Endodermal cell (in vitro differentiated cells): ENCODE measurements around the gene UBE2H. TPM values are rescaled to one million over a fixed set of nuclear protein-coding genes. Genes with fewer than 3 reads are reported as not detected.
A peak's percentile ranks its signal among the peaks of the same experiment; 100 is the strongest.

Source experiments
- DNase-seq: peaks from one replicate; pipeline ENCODE4 v3.0.0-alpha.2; 2017
- H3K27ac ChIP-seq: 2 replicates; pipeline ENCODE4 v1.5.1; 2013; ENCODE audit warnings: mild to moderate bottlenecking, low read depth, low read length, moderate library complexity
- H3K27me3 ChIP-seq: 2 replicates; pipeline ENCODE4 v1.6.1; 2013; ENCODE audit warnings: mild to moderate bottlenecking, low read length, moderate library complexity; ENCODE audit not compliant: insufficient read depth, control insufficient read depth, poor library complexity, severe bottlenecking
- H3K36me3 ChIP-seq: 2 replicates; pipeline ENCODE4 v1.7.0; 2013; ENCODE audit warnings: mild to moderate bottlenecking, low read length, moderate library complexity; ENCODE audit not compliant: control insufficient read depth, insufficient read depth
- H3K4me1 ChIP-seq: one replicate; pipeline ENCODE4 v1.7.0; 2013; ENCODE audit warnings: low read length; ENCODE audit not compliant: control insufficient read depth, insufficient read depth
- H3K4me3 ChIP-seq: 2 replicates; pipeline ENCODE4 v1.5.1; 2013; ENCODE audit warnings: mild to moderate bottlenecking, low read length, moderate library complexity
- H3K9ac ChIP-seq: 2 replicates; pipeline ENCODE4 v1.6.1; 2013; ENCODE audit warnings: mild to moderate bottlenecking, low read length, moderate library complexity; ENCODE audit not compliant: poor library complexity, severe bottlenecking; ENCODE audit errors: extremely low read depth
- H3K9me3 ChIP-seq: 2 replicates; pipeline ENCODE4 v1.6.1; 2013; ENCODE audit warnings: mild to moderate bottlenecking, low read length, moderate library complexity; ENCODE audit not compliant: control insufficient read depth
- H3K27ac Mint-ChIP-seq: 2 replicates; pipeline ENCODE4 v1.8.0; 2020; ENCODE audit warnings: mixed read lengths
- H3K27me3 Mint-ChIP-seq: 2 replicates; pipeline ENCODE4 v1.8.0; 2021; ENCODE audit warnings: mild to moderate bottlenecking, mixed read lengths; ENCODE audit not compliant: insufficient read depth
- H3K36me3 Mint-ChIP-seq: 2 replicates; pipeline ENCODE4 v1.8.0; 2020; ENCODE audit warnings: low read depth, mixed read lengths
- H3K4me1 Mint-ChIP-seq: 2 replicates; pipeline ENCODE4 v1.8.0; 2020; ENCODE audit warnings: mixed read lengths
- H3K4me3 Mint-ChIP-seq: 2 replicates; pipeline ENCODE4 v1.8.0; 2020; ENCODE audit warnings: mild to moderate bottlenecking, moderate library complexity, mixed read lengths
- H3K9me3 Mint-ChIP-seq: 2 replicates; pipeline ENCODE4 v1.8.0; 2020; ENCODE audit warnings: mild to moderate bottlenecking, mixed read lengths
- whole genome bisulfite sequencing, 2 experiments: methylation state at CpG; one replicate each; pipeline versions ENCODE4 v1.1.5 to v1.1.7; 2013; ENCODE audit warnings: missing lambda C conversion rate in 2 of 2, mixed read lengths in 1 of 2; ENCODE audit not compliant: insufficient coverage in 1 of 2, insufficient read length in 1 of 2; 5-methylcytosine and 5-hydroxymethylcytosine counted together
- long read RNA-seq, 4 experiments: library from polyadenylated mRNA in 2 of 4; library from RNA in 1 of 4; library from capped mRNA in 1 of 4; stranded (forward) in 3 of 4; unstranded in 1 of 4; transcript quantifications; one replicate each; pipeline ENCODE4 v2.0.0, GENCODE V29; 2020 to 2021; ENCODE audit warnings: inconsistent platforms in 1 of 4
- polyA plus RNA-seq, 2 experiments: library from polyadenylated mRNA; stranded (reverse); fragments of 50-300 nt; gene quantifications; one replicate each; pipeline ENCODE4 v1.2.3, GENCODE V29; 2013
- total RNA-seq, 2 donors: library from RNA; stranded (reverse); fragmentation: NEBNext Ultra II Directional in 1 of 2; extraction: Animal tissue kit (Norgen Biotek cat#: 25700) in 1 of 2; gene quantifications; 2 replicates in 1 of 2; 3 replicates in 1 of 2; pipeline ENCODE4 v1.2.1, GENCODE V29; 2021
- TF ChIP-seq, protein P1 (sequence below): fragments of 200-600 bp; sonication (generic); conservative IDR thresholded peaks from 2 replicates; pipeline ENCODE4 v1.5.0; 2021; ENCODE audit warnings: antibody characterized with exemption, mild to moderate bottlenecking

The UBE2H gene
- 10 to 100 TPM; 74.5 to 74.7 TPM for total RNA-seq
- 69.7 TPM for polyA plus RNA-seq (2013, experiment 1 of 2)
- 65.7 TPM for polyA plus RNA-seq (2013, experiment 2 of 2)
- long read RNA-seq, experiment 1, full-length matches to known transcripts, result 11 of 27 reads
- long read RNA-seq, experiment 1, partial matches to known transcripts, result 0 of 27 reads
- long read RNA-seq, experiment 1, other reads (novel, unspliced or antisense), result 16 of 27 reads
- long read RNA-seq, experiment 2, full-length matches to known transcripts, result 142 of 167 reads
- long read RNA-seq, experiment 2, partial matches to known transcripts, result 4 of 167 reads
- long read RNA-seq, experiment 2, other reads (novel, unspliced or antisense), result 21 of 167 reads
- long read RNA-seq, experiment 3, full-length matches to known transcripts, result 5 of 25 reads
- long read RNA-seq, experiment 3, partial matches to known transcripts, result 4 of 25 reads
- long read RNA-seq, experiment 3, other reads (novel, unspliced or antisense), result 16 of 25 reads
- long read RNA-seq, experiment 4, full-length matches to known transcripts, result 2 of 8 reads
- long read RNA-seq, experiment 4, partial matches to known transcripts, result 0 of 8 reads
- long read RNA-seq, experiment 4, other reads (novel, unspliced or antisense), result 6 of 8 reads

DNA sequence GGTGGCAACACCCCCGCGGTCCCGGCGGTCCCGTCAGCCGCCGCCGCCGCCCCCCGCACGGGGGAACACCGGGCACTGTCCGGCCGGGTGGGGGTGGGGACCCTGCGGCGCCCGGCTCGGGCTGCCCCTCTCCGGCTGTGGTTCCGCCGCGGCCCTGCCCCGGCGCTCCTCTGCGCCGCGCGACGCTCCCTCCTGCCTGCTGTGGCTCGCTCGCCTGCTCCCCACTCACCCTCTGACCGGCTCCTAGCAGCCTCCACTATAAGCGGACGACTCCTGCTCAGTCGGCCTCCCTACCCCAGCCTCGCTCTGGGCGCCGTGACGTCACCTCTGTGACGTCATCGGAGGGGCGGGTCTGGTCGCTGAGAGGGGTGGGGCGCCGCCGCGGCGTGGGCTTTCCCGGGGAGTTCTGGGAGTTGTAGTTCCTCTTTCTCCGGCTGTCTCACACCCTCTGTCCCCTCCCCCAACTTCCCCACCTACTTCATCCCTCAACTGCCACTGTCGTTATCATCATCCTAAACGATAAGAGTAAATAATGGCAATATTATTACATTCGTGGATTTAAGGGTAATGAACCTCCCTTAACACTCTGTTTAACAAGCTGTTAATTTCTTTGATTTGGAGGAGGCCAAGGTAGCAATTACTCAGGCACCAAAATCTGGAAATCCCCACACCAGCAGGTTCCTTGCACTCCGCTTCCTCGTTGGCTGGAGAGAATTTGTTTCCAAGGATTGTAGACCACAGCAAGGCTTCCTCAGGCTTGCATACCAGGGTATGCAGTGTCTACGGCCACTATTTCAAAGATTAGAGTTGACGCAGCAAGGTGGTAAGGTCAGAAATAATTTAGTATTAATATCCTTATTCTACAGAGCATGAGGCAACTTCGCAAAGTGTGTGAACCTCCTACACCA is at the start of gene UBE2H:
Gene UBE2H, minus strand, starts transcription at position 308 of the 908 bp plus-strand sequence. CDS start 405 bp downstream, outside the sequence.
- peak; percentile 97 for DNase-seq
- no peaks in the 10 kb centered on the region for H3K27me3 Mint-ChIP-seq
- peaks cover 4% of the 10 kb centered on the region for H3K36me3 Mint-ChIP-seq
- peak within 1 kb of the TSS; percentile 98 for H3K27ac Mint-ChIP-seq
- Histone ChIP-seq H3K27ac (peak within 1 kb of the TSS; percentile 64), H3K9ac (peak within 1 kb of the TSS; percentile 85), H3K36me3 (peaks cover 4% of the 10 kb centered on the region), H3K27me3 (no peaks in the 10 kb centered on the region), H3K4me1 (peaks cover 11% of the 10 kb centered on the region), H3K9me3 (no peaks in the 10 kb centered on the region), H3K4me3 (peak within 1 kb of the TSS; percentile 89)
- WGBS, 2 experiments, result 8 to 56% methylated on average over 6 to 55 of the region's 58 CpGs
- peaks cover 17% of the 10 kb centered on the region for H3K4me1 Mint-ChIP-seq
- H3K9me3 Mint-ChIP-seq, result no peaks in the 10 kb centered on the region
- TF ChIP-seq, protein P1, sequence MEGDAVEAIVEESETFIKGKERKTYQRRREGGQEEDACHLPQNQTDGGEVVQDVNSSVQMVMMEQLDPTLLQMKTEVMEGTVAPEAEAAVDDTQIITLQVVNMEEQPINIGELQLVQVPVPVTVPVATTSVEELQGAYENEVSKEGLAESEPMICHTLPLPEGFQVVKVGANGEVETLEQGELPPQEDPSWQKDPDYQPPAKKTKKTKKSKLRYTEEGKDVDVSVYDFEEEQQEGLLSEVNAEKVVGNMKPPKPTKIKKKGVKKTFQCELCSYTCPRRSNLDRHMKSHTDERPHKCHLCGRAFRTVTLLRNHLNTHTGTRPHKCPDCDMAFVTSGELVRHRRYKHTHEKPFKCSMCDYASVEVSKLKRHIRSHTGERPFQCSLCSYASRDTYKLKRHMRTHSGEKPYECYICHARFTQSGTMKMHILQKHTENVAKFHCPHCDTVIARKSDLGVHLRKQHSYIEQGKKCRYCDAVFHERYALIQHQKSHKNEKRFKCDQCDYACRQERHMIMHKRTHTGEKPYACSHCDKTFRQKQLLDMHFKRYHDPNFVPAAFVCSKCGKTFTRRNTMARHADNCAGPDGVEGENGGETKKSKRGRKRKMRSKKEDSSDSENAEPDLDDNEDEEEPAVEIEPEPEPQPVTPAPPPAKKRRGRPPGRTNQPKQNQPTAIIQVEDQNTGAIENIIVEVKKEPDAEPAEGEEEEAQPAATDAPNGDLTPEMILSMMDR, result no peak
- H3K4me3 Mint-ChIP-seq, result no peak within 1 kb of the TSS

DNA sequence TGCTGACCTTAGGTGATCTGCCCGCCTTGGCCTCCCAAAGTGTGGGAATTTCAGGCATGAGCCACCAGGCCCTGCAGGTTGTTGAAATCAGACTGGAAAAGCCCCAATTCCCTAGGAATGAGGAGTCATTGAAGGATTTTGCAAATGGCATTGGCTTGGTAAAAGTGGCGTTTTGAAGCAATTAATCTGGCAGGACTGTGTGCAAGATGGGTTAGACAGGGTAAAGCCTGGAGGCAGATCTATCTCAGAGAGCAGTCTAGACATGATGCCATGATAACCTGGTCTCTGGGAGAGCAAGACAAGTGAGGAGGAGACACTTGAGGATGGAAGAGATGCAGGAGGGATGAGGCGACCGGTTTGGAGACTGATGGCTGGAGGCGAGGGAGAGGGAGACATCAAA is 45.7 kb upstream of the UBE2H start:
- Mint-ChIP-seq H3K27me3 (no peaks in the 10 kb centered on the region), H3K36me3 (no peaks in the 10 kb centered on the region), H3K27ac (no peak overlapping the region), H3K4me1 (no peaks in the 10 kb centered on the region), H3K4me3 (no peak overlapping the region), H3K9me3 (no peaks in the 10 kb centered on the region)
- DNase-seq, result no peak
- WGBS, 2 experiments, result 92 to 100% methylated on average over 4 to 5 of the region's 5 CpGs
- Histone ChIP-seq H3K4me1 (no peaks in the 10 kb centered on the region), H3K36me3 (no peaks in the 10 kb centered on the region), H3K9ac (no peak overlapping the region), H3K9me3 (no peaks in the 10 kb centered on the region), H3K27me3 (no peaks in the 10 kb centered on the region), H3K27ac (no peak overlapping the region), H3K4me3 (no peak overlapping the region)
- TF ChIP-seq, protein P1, result no peak

DNA sequence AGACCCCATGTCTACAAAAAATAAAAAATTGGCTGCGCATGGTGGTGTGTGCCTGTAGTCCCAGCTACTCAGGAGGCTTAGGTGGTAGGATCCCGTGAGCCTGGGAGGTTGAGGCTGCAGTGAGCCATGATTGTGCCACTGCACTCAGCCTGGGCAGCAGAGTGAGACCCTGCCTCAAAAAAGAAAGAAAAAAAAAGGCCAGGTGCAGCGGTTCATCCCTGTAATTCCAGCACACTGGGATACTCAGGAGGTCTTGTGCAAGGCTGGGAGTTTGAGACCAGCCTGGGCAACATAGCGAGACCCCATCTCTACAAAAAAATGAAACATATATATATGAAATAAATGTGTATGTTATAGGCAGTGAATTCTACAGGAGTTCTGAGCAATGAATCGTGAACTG is 44.5 kb upstream of the UBE2H start:
- Histone ChIP-seq H3K4me3 (no peak overlapping the region), H3K27me3 (no peaks in the 10 kb centered on the region), H3K36me3 (no peaks in the 10 kb centered on the region), H3K4me1 (no peaks in the 10 kb centered on the region), H3K9ac (no peak overlapping the region), H3K9me3 (no peaks in the 10 kb centered on the region), H3K27ac (no peak overlapping the region)
- DNase-seq, result no peak
- no peaks in the 10 kb centered on the region for H3K27me3 Mint-ChIP-seq
- 72 to 92% methylated on average over 3 to 5 of the region's 5 CpGs for WGBS, 2 experiments
- no peaks in the 10 kb centered on the region for H3K36me3 Mint-ChIP-seq
- H3K4me3 Mint-ChIP-seq, result no peak overlapping the region
- no peaks in the 10 kb centered on the region for H3K4me1 Mint-ChIP-seq
- H3K9me3 Mint-ChIP-seq, result no peaks in the 10 kb centered on the region
- no peak overlapping the region for H3K27ac Mint-ChIP-seq
- TF ChIP-seq, protein P1, result no peak
